T-helper 1 cell treated with Interleukin-12 subunit alpha and Interleukin-12 subunit beta and Interleukin-4 antibody, amounts not matched to agents 30 ng/mL and 1 ng/mL, for 36 hours (primary cell): ENCODE results near the gene ELK4. TPM values are rescaled to one million over a fixed set of nuclear protein-coding genes. Genes with fewer than 3 reads are reported as not detected.

Experiments used
- intact Hi-C: fragments of 100-400 bp; cut with micrococcal nuclease; formaldehyde crosslinking; loops from one replicate; pipeline ENCODE4 v1.15.1; 2024
- total RNA-seq: library from RNA; stranded (reverse); gene quantifications from 2 replicates; pipeline ENCODE4 v1.2.3, GENCODE V29; 2022

Gene ELK4
- total RNA-seq, 1 donor from 2014 or later: 115 TPM

DNA sequence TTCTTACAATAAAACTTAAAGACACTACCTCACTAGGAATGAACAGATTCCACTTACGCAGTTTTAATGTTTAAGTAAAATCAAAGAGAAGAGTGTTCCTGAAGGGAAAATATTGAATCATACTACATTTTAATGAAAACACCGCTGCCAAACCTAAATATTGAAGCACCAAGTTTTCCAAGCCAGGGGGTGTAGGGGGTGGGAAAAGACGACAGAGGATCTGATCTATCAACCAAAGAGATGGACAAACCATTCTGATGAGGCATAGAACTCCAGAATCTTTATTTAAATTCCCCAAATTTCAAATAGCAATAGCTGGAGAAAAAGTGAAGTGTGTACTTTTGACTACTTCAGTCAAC is 1.2 kb downstream of the ELK4 start:
- intact Hi-C loops: loop anchor here (1.0 to 5.0 kb wide), 11 partner anchors 143 to 1707 kb away; partner anchors contain the start of genes CD55, NUAK2, RAB29 and RHEX

- intact Hi-C loops: loop anchor here (2.0 to 5.0 kb wide), 6 partner anchors 143 to 1707 kb away; partner anchors contain the start of genes CD55 and RHEX
These were observed 1.6 kb downstream of the ELK4 start for GRCh38 chr1:205630241-205630640.

DNA sequence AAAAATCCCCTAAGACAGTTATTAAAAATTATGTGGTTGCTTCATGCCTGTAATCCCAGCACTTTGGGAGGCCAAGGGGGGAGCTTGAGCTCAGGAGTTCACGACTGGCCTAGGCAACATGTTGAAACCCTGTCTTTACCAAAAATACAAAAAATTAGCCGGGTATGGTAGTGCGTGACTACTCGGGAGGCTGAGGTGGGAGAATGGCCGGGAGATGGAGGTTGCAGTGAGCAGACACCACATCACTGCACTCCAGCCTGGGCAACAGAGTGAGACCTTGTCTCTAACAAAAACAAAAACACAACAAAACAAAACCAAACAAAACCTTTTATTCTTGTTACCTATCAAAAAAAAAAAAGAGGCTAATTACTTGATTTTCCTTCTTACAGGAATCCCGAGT is 2.1 kb downstream of the ELK4 start:
- intact Hi-C loops: loop anchor here (2.0 to 5.0 kb wide), 6 partner anchors 142 to 1708 kb away; partner anchors contain the start of genes CD55 and RHEX

GRCh38 chr1:205627956-205628355 is 3.9 kb downstream of the ELK4 start:
- intact Hi-C loops: no loop called here

- intact Hi-C loops: no loop called here
These were observed 5.6 kb downstream of the ELK4 start for GRCh38 chr1:205626216-205626615.

DNA sequence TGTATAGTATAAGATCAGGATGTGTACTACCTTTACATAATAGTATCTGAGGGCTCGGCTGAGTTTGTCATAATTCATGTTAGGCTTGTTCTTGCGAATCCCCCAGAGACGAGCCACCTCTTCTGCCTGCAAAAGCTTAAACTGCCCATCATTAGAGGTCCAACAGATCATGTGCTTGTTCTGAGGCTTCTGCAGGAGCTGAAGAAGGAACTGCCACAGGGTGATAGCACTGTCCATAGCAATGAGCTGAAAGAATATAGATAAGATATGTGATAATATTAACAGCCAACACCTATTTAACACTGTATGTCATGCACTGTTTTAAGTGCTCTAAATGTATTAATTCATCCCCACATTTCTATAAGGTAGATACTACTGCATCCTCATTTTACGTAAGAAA is 8.2 kb downstream of the ELK4 start:
- intact Hi-C loops: loop anchor here (2.0 kb wide), 1 partner anchor 13 kb away; no protein-coding TSS in a partner anchor

DNA sequence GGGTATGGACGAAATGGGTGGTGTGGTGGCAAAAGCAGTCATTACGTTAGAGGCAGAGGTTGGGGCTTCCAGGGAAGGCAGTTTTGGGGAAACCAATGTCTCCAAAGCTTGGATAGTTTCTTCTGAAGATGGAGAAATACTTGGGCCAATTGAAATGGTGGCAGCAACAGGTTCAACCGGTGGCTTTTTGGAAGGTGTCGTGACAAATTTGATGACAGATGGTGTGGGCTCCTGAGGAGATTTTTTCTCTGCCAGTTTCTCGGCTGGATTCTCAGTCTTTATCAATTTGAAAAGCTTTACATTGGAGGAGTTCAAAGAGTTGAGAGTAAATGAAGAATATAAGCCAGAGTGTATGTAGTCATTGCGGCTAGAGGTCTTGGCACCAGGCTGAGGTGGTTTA is 11.5 kb downstream of the ELK4 start:
- intact Hi-C loops: no loop called here

- intact Hi-C loops: no loop called here
These were observed 12.4 kb downstream of the ELK4 start for GRCh38 chr1:205619376-205619775.

- intact Hi-C loops: no loop called here
These were observed 15.1 kb downstream of the ELK4 start for GRCh38 chr1:205616563-205617293.

- intact Hi-C loops: no loop called here
These were observed 16.0 kb downstream of the ELK4 start for GRCh38 chr1:205615789-205616188.

DNA sequence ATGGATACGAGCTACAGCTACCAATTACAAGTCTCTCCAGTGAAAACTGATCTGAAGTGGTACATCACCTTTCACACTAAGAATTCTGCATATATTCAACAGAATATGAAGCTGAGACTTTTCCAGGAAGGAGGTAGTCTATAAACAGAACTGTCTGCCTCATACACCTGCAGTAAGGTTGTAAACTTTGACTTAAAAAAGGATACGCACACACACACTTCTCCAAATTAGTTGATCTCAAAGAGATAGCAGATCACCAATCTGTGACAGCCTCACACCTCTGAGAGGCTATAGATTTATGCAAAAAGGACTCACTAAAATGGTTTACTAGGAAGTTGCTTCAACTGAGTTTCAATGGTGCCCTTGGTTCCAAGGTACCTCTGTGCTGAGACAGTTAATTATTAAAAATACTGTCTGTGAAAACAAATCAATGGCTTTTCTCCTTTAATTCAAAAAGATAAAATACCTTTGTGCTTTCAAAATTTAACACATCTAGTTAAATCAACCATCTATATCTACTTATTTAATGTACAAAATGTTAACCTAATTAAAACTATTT is 17.9 kb downstream of the ELK4 start:
- intact Hi-C loops: no loop called here

DNA sequence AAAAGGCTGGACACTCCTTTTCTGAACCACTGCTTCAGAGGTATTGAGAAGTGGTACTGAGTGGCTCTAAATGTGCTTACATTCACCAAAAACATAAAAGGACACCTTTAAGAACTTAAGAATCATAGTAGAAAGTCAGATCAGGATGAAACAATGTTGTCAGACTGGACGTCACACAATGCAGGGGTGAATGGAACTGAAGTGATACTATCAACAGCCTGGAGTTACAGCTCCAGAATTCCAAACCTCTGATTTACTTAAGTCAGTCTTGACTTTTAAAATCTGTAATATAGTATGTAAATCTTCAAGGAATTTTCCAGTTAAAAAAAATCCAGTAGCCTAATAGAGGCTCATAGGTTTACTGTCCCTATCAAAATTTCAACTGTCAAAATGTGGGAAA is 19.3 kb downstream of the ELK4 start:
- intact Hi-C loops: no loop called here

- intact Hi-C loops: no loop called here
These were observed 19.7 kb downstream of the ELK4 start for GRCh38 chr1:205612104-205612503.

DNA sequence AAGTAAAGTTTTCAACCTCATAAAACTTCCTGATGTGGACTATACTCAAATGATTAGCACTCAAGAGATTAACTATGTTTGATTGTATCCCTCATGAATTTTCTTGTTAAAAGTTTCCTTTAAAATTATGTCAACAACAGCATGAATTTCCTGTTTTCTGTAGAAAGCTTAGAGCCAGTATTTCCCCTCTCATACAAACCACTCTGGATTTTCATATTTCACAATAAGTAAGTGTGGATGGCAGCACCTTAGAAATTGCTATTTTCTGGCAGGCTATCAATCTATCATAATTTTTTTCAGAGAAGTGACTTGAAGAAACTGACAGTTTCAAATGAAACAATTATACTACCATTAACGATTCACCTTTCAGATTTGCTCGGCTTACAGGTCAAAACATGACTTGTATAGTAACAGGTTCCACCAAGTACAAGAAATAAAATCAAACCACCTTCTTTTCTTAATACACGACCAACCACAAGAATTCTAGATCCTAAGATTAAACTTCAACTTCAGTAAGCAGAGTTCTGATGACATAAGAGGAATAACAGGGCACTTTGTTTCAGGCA is 20.8 kb downstream of the ELK4 start:
- intact Hi-C loops: loop anchor here (2.0 kb wide), 1 partner anchor 14 kb away; no protein-coding TSS in a partner anchor

DNA sequence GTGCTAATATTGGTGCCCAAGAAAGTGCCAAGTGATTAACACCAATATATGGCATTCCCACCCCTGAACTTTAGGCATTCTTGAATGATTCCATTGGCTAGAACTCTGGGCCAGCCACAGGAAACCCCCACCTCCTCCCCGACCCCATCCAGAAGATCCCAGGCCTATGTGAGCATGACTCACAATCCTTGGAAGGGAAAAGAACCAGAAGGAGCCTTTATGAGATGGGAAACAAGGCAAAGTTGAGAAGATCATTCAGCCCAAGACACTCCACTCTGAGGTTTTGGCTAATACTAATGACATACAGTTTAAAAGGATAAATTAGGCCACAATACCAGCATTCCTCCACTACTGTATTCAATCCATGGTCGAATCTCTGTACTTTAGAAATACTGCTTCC is 21.8 kb downstream of the ELK4 start:
- intact Hi-C loops: loop anchor here (2.0 kb wide), 1 partner anchor 15 kb away; no protein-coding TSS in a partner anchor

- intact Hi-C loops: no loop called here
These were observed 26.8 kb downstream of the ELK4 start for GRCh38 chr1:205604825-205605505.

DNA sequence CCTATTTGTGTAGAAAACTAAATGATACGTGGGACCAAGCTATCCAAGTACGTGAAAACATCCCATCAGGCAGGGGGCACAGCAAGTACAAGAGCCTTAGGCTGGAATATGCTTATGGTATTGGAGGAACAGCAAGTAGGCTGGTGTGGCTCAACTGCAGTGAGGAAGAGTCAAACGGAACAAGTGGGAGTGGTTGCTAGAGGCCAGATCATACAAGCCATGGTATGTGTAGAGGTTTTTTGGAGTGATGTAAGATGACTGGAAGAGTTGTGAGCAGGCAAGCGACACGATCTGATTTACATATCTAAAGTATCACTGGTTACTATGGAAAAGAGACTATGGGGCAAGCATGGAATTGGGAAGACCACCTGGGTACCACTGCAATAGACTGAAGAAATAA is 27.8 kb downstream of the ELK4 start:
- intact Hi-C loops: no loop called here

- intact Hi-C loops: loop anchor here (2.0 kb wide), 1 partner anchor 32 kb away; the partner anchor contains the start of gene ELK4
These were observed 30.6 kb downstream of the ELK4 start for GRCh38 chr1:205601205-205601604.

DNA sequence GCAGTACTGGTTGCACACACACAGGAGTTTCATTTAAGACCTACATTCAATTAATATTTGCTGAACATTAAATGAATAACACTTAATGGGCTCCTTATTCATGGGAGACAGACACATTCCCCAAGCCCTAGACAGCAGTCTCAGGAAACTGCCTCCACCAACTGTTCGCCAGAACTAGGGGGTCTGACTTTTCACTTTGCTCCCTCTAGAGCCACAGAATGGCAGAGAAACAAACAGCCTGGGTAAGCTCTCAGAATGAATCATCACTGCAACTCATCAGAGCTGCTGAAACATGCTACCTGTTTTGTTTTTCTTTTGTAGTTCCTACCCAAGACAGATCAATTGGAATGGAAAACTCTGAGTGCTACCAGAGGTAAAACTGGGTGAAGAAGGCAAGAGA is 31.7 kb downstream of the ELK4 start:
- intact Hi-C loops: loop anchor here (2.0 kb wide), 1 partner anchor 33 kb away; the partner anchor contains the start of gene ELK4

DNA sequence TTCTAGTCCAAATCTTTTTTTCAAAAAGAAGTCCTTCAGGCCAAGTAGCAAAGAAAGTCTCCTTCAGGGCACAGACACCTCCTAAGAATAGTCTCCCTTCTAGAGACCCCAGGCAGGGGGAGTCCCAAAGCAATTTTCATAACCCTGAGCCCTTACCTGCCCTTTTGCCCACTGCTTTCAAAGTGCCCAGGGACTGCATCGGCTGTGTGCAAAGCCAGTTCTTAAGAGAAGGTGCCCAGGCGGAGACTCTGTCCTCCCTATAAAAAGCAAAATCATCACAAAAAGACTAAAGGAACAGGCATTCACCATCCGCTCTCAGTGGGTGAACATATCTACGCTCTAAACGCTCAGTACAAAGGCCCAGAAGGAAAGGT is 32.2 kb downstream of the ELK4 start:
- intact Hi-C loops: loop anchor here (2.0 kb wide), 1 partner anchor 33 kb away; the partner anchor contains the start of gene ELK4

GRCh38 chr1:205598841-205599668 is 32.8 kb downstream of the ELK4 start:
- intact Hi-C loops: no loop called here
